ENCODE measurements around the gene MPP3.

GRCh38 chr17:43873815-43874214, 40.9 kb upstream of the MPP3 start:
- TF ChIP-seq POLR2AphosphoS5 (IDR thresholded peaks at IDR 0.05; ENCODE audit: borderline replicate concordance, low read depth, low read length) (no peak), EZH2 (IDR thresholded peaks at IDR 0.05) (no peak)

Data from SK-N-MC (cell line).